NCI-H524 treated with DMSO at 0.1 percent for 48 hours (cell line): ENCODE data around the gene IFIT1.
"Not testable (repeated sequence)": the region's sequence is repeated elsewhere in the genome, so short reads cannot be mapped to it uniquely, and the experiment has no call there.

Experiments used
- DNase-seq: peaks from one replicate; lab custom pipeline; 2025; lab: John Stamatoyannopoulos, UW

The IFIT1 gene

GRCh38 chr10:89391907-89392756 lies at the start of gene IFIT1:
Gene IFIT1, plus strand, starts transcription at chr10:89392623. Its CDS starts 90 bp downstream, at chr10:89392713.
- DNase-seq = no peak

GRCh38 chr10:89343089-89343767 lies 49.2 kb upstream of the IFIT1 start:
- no peak for DNase-seq

GRCh38 chr10:89344156-89344555 lies 48.3 kb upstream of the IFIT1 start:
- no peak for DNase-seq

- no peak for DNase-seq
Observed at GRCh38 chr10:89345367-89346000, 46.9 kb upstream of the IFIT1 start.

GRCh38 chr10:89346405-89347254 lies 45.8 kb upstream of the IFIT1 start:
- no peak for DNase-seq

GRCh38 chr10:89347701-89348457 lies 44.5 kb upstream of the IFIT1 start:
- no peak for DNase-seq

- no peak for DNase-seq
Observed at GRCh38 chr10:89348481-89348880, 43.9 kb upstream of the IFIT1 start.

- DNase-seq = no peak
Observed at GRCh38 chr10:89348975-89349374, 43.4 kb upstream of the IFIT1 start.

- not testable (repeated sequence) for DNase-seq
Observed at GRCh38 chr10:89350631-89351315, 41.6 kb upstream of the IFIT1 start.

GRCh38 chr10:89351412-89351779 lies 41.0 kb upstream of the IFIT1 start:
- no peak for DNase-seq

GRCh38 chr10:89351780-89352597 lies 40.4 kb upstream of the IFIT1 start:
- DNase-seq = no peak

GRCh38 chr10:89352802-89353201 lies 39.6 kb upstream of the IFIT1 start:
- no peak for DNase-seq

- DNase-seq = no peak
Observed at GRCh38 chr10:89355394-89355931, 37.0 kb upstream of the IFIT1 start.

- DNase-seq = no peak
Observed at GRCh38 chr10:89357096-89357495, 35.3 kb upstream of the IFIT1 start.

- no peak for DNase-seq
Observed at GRCh38 chr10:89357975-89358374, 34.4 kb upstream of the IFIT1 start.

GRCh38 chr10:89360157-89360556 lies 32.3 kb upstream of the IFIT1 start:
- no peak for DNase-seq

- DNase-seq = no peak
Observed at GRCh38 chr10:89362929-89363328, 29.5 kb upstream of the IFIT1 start.

GRCh38 chr10:89363729-89364442 lies 28.5 kb upstream of the IFIT1 start:
- no peak for DNase-seq

- DNase-seq = no peak
Observed at GRCh38 chr10:89364531-89364930, 27.9 kb upstream of the IFIT1 start.
